ENCODE data around the gene HS6ST3. TPM values are rescaled to one million over a fixed set of nuclear protein-coding genes. Genes with fewer than 3 reads are reported as not detected.

Gene HS6ST3
- total and polyA plus RNA-seq, 2 donors (not counting 3 experiments of a cell fraction or from before 2014, with no cell fraction given), result 0.03 to 0.15 TPM

DNA sequence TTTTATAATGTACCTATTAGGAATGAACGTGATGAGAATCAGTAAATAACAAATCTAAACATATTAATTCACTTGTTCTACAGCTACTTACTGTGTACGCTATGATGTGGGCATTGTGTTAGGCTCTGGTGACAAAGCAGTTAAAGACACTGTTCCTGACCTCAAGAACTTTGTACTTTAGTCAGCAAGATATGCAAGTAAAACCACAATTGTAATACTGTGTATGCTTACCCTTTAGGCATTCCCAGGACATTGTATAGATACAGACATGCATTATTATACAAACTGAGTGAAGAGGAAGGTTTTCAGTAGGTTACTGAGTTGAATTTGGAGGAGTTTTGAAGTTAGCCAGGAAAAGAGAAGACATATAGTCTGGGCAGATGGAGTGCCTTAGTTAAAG, 435.8 kb downstream of the HS6ST3 start:
- H3K9me1 ChIP-seq (replicated peaks; ENCODE audit: control insufficient read depth, extremely low read depth, insufficient read depth, low read length), result no peaks in the 10 kb centered on the region
- H3K27ac ChIP-seq (ENCODE audit: insufficient read depth, low read depth, low read length), result no peak overlapping the region
- H2AFZ ChIP-seq (ENCODE audit: low read depth, low read length), result no peak overlapping the region
- POLR2A ChIA-PET, result no interaction called here
- BruUV-seq (replicated peaks), result no TSS peak
- no peak for TF ChIP-seq GATA2 (IDR thresholded peaks at IDR 0.05; ENCODE audit: insufficient read depth, insufficient read length, low read depth, low read length)
- TF ChIP-seq, protein P1, sequence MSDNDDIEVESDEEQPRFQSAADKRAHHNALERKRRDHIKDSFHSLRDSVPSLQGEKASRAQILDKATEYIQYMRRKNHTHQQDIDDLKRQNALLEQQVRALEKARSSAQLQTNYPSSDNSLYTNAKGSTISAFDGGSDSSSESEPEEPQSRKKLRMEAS (IDR thresholded peaks at IDR 0.05; ENCODE audit: insufficient read depth, insufficient read length), result no peak
- no peak for TF ChIP-seq EZH2 (IDR thresholded peaks at IDR 0.05; ENCODE audit: borderline replicate concordance, low read depth, low read length, severe bottlenecking)
- no peak for TF ChIP-seq POLR2AphosphoS5 (IDR thresholded peaks at IDR 0.05; ENCODE audit: insufficient read depth, low read depth, low read length)
- TF ChIP-seq, protein P2, sequence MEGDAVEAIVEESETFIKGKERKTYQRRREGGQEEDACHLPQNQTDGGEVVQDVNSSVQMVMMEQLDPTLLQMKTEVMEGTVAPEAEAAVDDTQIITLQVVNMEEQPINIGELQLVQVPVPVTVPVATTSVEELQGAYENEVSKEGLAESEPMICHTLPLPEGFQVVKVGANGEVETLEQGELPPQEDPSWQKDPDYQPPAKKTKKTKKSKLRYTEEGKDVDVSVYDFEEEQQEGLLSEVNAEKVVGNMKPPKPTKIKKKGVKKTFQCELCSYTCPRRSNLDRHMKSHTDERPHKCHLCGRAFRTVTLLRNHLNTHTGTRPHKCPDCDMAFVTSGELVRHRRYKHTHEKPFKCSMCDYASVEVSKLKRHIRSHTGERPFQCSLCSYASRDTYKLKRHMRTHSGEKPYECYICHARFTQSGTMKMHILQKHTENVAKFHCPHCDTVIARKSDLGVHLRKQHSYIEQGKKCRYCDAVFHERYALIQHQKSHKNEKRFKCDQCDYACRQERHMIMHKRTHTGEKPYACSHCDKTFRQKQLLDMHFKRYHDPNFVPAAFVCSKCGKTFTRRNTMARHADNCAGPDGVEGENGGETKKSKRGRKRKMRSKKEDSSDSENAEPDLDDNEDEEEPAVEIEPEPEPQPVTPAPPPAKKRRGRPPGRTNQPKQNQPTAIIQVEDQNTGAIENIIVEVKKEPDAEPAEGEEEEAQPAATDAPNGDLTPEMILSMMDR (IDR thresholded peaks at IDR 0.05; ENCODE audit: extremely low read depth in 1 of 2, insufficient read depth in 1 of 2, low read depth in 1 of 2, low read length in 2 of 2), result no peak
- no peak for TF ChIP-seq POLR2A (IDR thresholded peaks at IDR 0.05; ENCODE audit: low read depth, low read length)
- TF ChIP-seq MYC (IDR thresholded peaks at IDR 0.05; ENCODE audit: low read depth, low read length), result no peak
- no peak for TF ChIP-seq FOS (IDR thresholded peaks at IDR 0.05; ENCODE audit: borderline replicate concordance, insufficient read depth, low read length)
- no peak for TF ChIP-seq JUN (IDR thresholded peaks at IDR 0.05; ENCODE audit: borderline replicate concordance, insufficient read depth, insufficient read length, low read depth)
- DNase-seq (ENCODE audit: low read depth, low spot score) (no peak), FAIRE-seq (no peak)
- H4K20me1 ChIP-seq (replicated peaks; ENCODE audit: control insufficient read depth, extremely low read depth, insufficient read depth, low read length), result no peaks in the 10 kb centered on the region
- no peak overlapping the region for H3K4me2 ChIP-seq (ENCODE audit: insufficient read depth, low read length)
- no peaks in the 10 kb centered on the region for H3K27me3 ChIP-seq (ENCODE audit: control insufficient read depth in 2 of 2, insufficient read depth in 2 of 2, low read length in 2 of 2)
- intact Hi-C loops (cut with micrococcal nuclease) (no loop called here), dilution Hi-C loops (cut with MboI; ENCODE audit: extremely low pct_ligation_motif_present, low sequenced_read_pairs) (no loop called here)
- H3K36me3 ChIP-seq (ENCODE audit: control insufficient read depth in 2 of 2, extremely low read depth in 1 of 2, insufficient read depth in 2 of 2, low read length in 2 of 2), result no peaks in the 10 kb centered on the region
- no peaks in the 10 kb centered on the region for H3K9me3 ChIP-seq (replicated peaks; ENCODE audit: control insufficient read depth, insufficient read depth, low read length)
- no peak overlapping the region for H3K9ac ChIP-seq (replicated peaks; ENCODE audit: extremely low read depth, insufficient read depth, low read length)
- H3K4me1 ChIP-seq (ENCODE audit: control insufficient read depth, extremely low read depth, insufficient read depth, low read length), result no peaks in the 10 kb centered on the region
- CTCF ChIA-PET, result no interaction called here
- H3K4me3 ChIP-seq (replicated peaks in 1 of 3; ENCODE audit: insufficient read depth in 1 of 3, low read depth in 1 of 3, low read length in 3 of 3), result no peak overlapping the region
- no peaks in the 10 kb centered on the region for H3K79me2 ChIP-seq (ENCODE audit: control insufficient read depth, insufficient read depth, low read length)

All from endothelial cell of umbilical vein (primary cell).